Esophagus muscularis mucosa (tissue), 3 donors: ENCODE data around the gene WTAP.

Experiments used
- POLR2A ChIP-seq: fragments of 450-650 bp; IDR thresholded peaks from one replicate; pipeline ENCODE4 v1.6.1; 2017; ENCODE audit warnings: antibody characterized with exemption, moderate library complexity, mild to moderate bottlenecking, low read depth
- TF ChIP-seq, protein P1 (sequence below), 3 experiments: fragments of 200-600 bp in 2 of 3; fragments of 450-650 bp in 1 of 3; sonication (generic) in 2 of 3; IDR thresholded peaks; one replicate each; pipeline ENCODE4 v1.5.1; 2017 to 2019; ENCODE audit warnings: antibody characterized with exemption in 3 of 3, mild to moderate bottlenecking in 2 of 3, moderate library complexity in 1 of 3

- TF ChIP-seq POLR2A, result no peak
- TF ChIP-seq, protein P1, sequence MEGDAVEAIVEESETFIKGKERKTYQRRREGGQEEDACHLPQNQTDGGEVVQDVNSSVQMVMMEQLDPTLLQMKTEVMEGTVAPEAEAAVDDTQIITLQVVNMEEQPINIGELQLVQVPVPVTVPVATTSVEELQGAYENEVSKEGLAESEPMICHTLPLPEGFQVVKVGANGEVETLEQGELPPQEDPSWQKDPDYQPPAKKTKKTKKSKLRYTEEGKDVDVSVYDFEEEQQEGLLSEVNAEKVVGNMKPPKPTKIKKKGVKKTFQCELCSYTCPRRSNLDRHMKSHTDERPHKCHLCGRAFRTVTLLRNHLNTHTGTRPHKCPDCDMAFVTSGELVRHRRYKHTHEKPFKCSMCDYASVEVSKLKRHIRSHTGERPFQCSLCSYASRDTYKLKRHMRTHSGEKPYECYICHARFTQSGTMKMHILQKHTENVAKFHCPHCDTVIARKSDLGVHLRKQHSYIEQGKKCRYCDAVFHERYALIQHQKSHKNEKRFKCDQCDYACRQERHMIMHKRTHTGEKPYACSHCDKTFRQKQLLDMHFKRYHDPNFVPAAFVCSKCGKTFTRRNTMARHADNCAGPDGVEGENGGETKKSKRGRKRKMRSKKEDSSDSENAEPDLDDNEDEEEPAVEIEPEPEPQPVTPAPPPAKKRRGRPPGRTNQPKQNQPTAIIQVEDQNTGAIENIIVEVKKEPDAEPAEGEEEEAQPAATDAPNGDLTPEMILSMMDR (IDR thresholded peaks at IDR 0.05), result no peak
Observed at GRCh38 chr6:159691963-159692287, 35.4 kb upstream of the WTAP start.
